OCI-LY3 (cell line): ENCODE results near the gene SLC8A1.

Experiments
- H2AFZ ChIP-seq: fragments of 200-600, 300-600 bp; shearing (Covaris generic); 2 replicates; pipeline ENCODE4 v1.6.0; 2014; ENCODE audit warnings: antibody characterized with exemption, low read depth, low read length
- H3K27ac ChIP-seq: fragments of 200-600, 300-600 bp; sonication (generic); 2 replicates; pipeline ENCODE4 v1.5.1; 2014; ENCODE audit warnings: mild to moderate bottlenecking, low read length, moderate library complexity, mixed read lengths
- H3K27me3 ChIP-seq: fragments of 200-600, 300-600 bp; sonication (generic); 2 replicates; pipeline ENCODE4 v1.6.1; 2014; ENCODE audit warnings: low read depth, low read length, mixed read lengths
- H3K36me3 ChIP-seq: fragments of 200-600, 300-600 bp; sonication (generic); replicated peaks from 2 replicates; pipeline ENCODE3; 2014; ENCODE audit warnings: low read depth, low read length, mixed read lengths
- H3K4me1 ChIP-seq: fragments of 300-600, 200-600 bp; sonication (generic); 2 replicates; pipeline ENCODE4 v1.6.1; 2014; ENCODE audit warnings: low read length, mixed read lengths
- H3K4me2 ChIP-seq: fragments of 200-600, 300-600 bp; sonication (generic); 2 replicates; pipeline ENCODE4 v1.6.1; 2014; ENCODE audit warnings: low read length, mixed read lengths
- H3K4me3 ChIP-seq: fragments of 300-600, 200-600 bp; sonication (generic); 2 replicates; pipeline ENCODE4 v1.5.1; 2014; ENCODE audit warnings: antibody characterized with exemption, mild to moderate bottlenecking, low read length, moderate library complexity
- H3K79me2 ChIP-seq: fragments of 300-600, 200-600 bp; shearing (Covaris generic); 2 replicates; pipeline ENCODE4 v1.6.1; 2014; ENCODE audit warnings: mild to moderate bottlenecking, low read length, mixed read lengths
- H3K9ac ChIP-seq: fragments of 300-600, 200-600 bp; shearing (Covaris generic); 2 replicates; pipeline ENCODE4 v1.6.0; 2014; ENCODE audit warnings: mild to moderate bottlenecking, low read length, moderate library complexity
- H3K9me3 ChIP-seq: fragments of 200-600, 300-600 bp; shearing (Covaris generic); 2 replicates; pipeline ENCODE4 v1.6.1; 2014; ENCODE audit warnings: low read length, mixed read lengths; ENCODE audit not compliant: insufficient read depth
- H4K20me1 ChIP-seq: fragments of 200-600, 300-600 bp; sonication (generic); 2 replicates; pipeline ENCODE4 v1.6.1; 2016; ENCODE audit warnings: low read length, mixed read lengths; ENCODE audit not compliant: insufficient read depth
- CTCF ChIP-seq: fragments of 200-600, 300-600 bp; sonication (generic); IDR thresholded peaks from 2 replicates; pipeline ENCODE4 v1.5.1; 2014; ENCODE audit warnings: antibody characterized with exemption, low read length, low read depth
- EZH2phosphoT487 ChIP-seq: fragments of 200-600 bp; shearing (Covaris generic); IDR thresholded peaks from 2 replicates; pipeline ENCODE4 v1.6.1; 2018; ENCODE audit warnings: antibody characterized with exemption, mixed run types, low read depth

SLC8A1 gene

GRCh38 chr2:40418614-40419363 is 33.1 kb downstream of the SLC8A1 start:
- Histone ChIP-seq H3K4me2 (no peak overlapping the region), H3K79me2 (no peaks in the 10 kb centered on the region), H3K27ac (no peak overlapping the region), H3K27me3 (no peaks in the 10 kb centered on the region), H4K20me1 (no peaks in the 10 kb centered on the region), H3K9ac (no peak overlapping the region), H3K9me3 (no peaks in the 10 kb centered on the region), H3K36me3 (no peaks in the 10 kb centered on the region), H3K4me3 (no peak overlapping the region), H3K4me1 (no peaks in the 10 kb centered on the region), H2AFZ (no peak overlapping the region)
- TF ChIP-seq CTCF: peak; percentile 5; the same call in 1 of the 2 replicates
- TF ChIP-seq EZH2phosphoT487: no peak

- Histone ChIP-seq H4K20me1 (no peaks in the 10 kb centered on the region), H3K4me3 (no peak overlapping the region), H3K27ac (no peak overlapping the region), H3K9ac (no peak overlapping the region), H3K27me3 (no peaks in the 10 kb centered on the region), H3K4me1 (no peaks in the 10 kb centered on the region), H3K9me3 (no peaks in the 10 kb centered on the region), H3K4me2 (no peak overlapping the region), H2AFZ (no peak overlapping the region), H3K36me3 (no peaks in the 10 kb centered on the region), H3K79me2 (no peaks in the 10 kb centered on the region)
- no peak for TF ChIP-seq CTCF
These were observed 35.4 kb downstream of the SLC8A1 start for GRCh38 chr2:40416486-40416885.

GRCh38 chr2:40415391-40415790 is 36.5 kb downstream of the SLC8A1 start:
- H3K9ac ChIP-seq: no peak overlapping the region
- H3K36me3 ChIP-seq: no peaks in the 10 kb centered on the region
- H3K4me1 ChIP-seq: no peaks in the 10 kb centered on the region
- no peaks in the 10 kb centered on the region for H3K79me2 ChIP-seq
- H3K9me3 ChIP-seq: no peaks in the 10 kb centered on the region
- H3K4me2 ChIP-seq: no peak overlapping the region
- no peak for TF ChIP-seq CTCF
- no peak for TF ChIP-seq EZH2phosphoT487
- H3K4me3 ChIP-seq: no peak overlapping the region
- H2AFZ ChIP-seq: no peak overlapping the region
- no peaks in the 10 kb centered on the region for H3K27me3 ChIP-seq
- H4K20me1 ChIP-seq: no peaks in the 10 kb centered on the region
- no peak overlapping the region for H3K27ac ChIP-seq

- H3K36me3 ChIP-seq: no peaks in the 10 kb centered on the region
- TF ChIP-seq EZH2phosphoT487 (no peak), CTCF (no peak)
- no peaks in the 10 kb centered on the region for H4K20me1 ChIP-seq
- H3K27ac ChIP-seq: no peak overlapping the region
- H3K79me2 ChIP-seq: no peaks in the 10 kb centered on the region
- no peak overlapping the region for H3K9ac ChIP-seq
- H3K27me3 ChIP-seq: no peaks in the 10 kb centered on the region
- no peaks in the 10 kb centered on the region for H3K4me1 ChIP-seq
- no peaks in the 10 kb centered on the region for H3K9me3 ChIP-seq
- H2AFZ ChIP-seq: no peak overlapping the region
- no peak overlapping the region for H3K4me2 ChIP-seq
- H3K4me3 ChIP-seq: no peak overlapping the region
These were observed 39.4 kb downstream of the SLC8A1 start for GRCh38 chr2:40412456-40412855.
